Transverse colon (tissue), 4 donors: Measurements from ENCODE around the gene TREH. TPM values are rescaled to one million over a fixed set of nuclear protein-coding genes. Genes with fewer than 3 reads are reported as not detected.
"Not testable (repeated sequence)": the region's sequence is repeated elsewhere in the genome, so short reads cannot be mapped to it uniquely, and the experiment has no call there.

Experiments used
- DNase-seq: peaks from one replicate; pipeline ENCODE4 v3.0.0-alpha.2; 2019
- H3K27ac ChIP-seq, 4 donors: fragments of 200-600 bp; sonication (generic); 2 replicates each; pipeline ENCODE4 v1.5.1; 2016 to 2018; ENCODE audit warnings: inconsistent platforms in 4 of 4
- H3K27me3 ChIP-seq: fragments of 200-600 bp; sonication (generic); 2 replicates; pipeline ENCODE4 v1.5.1; 2017; ENCODE audit warnings: inconsistent platforms
- H3K36me3 ChIP-seq, 4 donors: fragments of 200-600 bp; sonication (generic); 2 replicates each; pipeline ENCODE4 v1.5.1; 2017 to 2019; ENCODE audit warnings: inconsistent platforms in 4 of 4
- H3K4me1 ChIP-seq, 4 donors: fragments of 200-600 bp; sonication (generic); 2 replicates each; pipeline ENCODE4 v1.5.1; 2017 to 2020; ENCODE audit warnings: inconsistent platforms in 4 of 4
- H3K4me3 ChIP-seq, 4 donors: fragments of 200-600 bp; sonication (generic); 1 replicate in 1 of 4; 2 replicates in 3 of 4; pipeline versions ENCODE4 v1.5.1 to v1.6.1; 2017 to 2019; ENCODE audit warnings: inconsistent platforms in 4 of 4
- H3K9me3 ChIP-seq, 2 donors: fragments of 200-600 bp; sonication (generic); 2 replicates each; pipeline ENCODE4 v1.5.1; 2017 to 2019; ENCODE audit warnings: inconsistent platforms in 2 of 2
- CTCF ChIP-seq, 5 experiments: fragments of 200-600 bp in 3 of 5; fragments of 450-650 bp in 2 of 5; sonication (generic) in 3 of 5; IDR thresholded peaks; 1 replicate in 2 of 5; 2 replicates in 3 of 5; pipeline ENCODE4 v1.5.1; 2016 to 2017; ENCODE audit warnings: antibody characterized with exemption in 5 of 5, inconsistent platforms in 3 of 5, mild to moderate bottlenecking in 2 of 5, moderate library complexity in 1 of 5
- EP300 ChIP-seq: sonication (generic); formaldehyde crosslinking; IDR thresholded peaks from one replicate; pipeline ENCODE4 v1.6.1; 2017; ENCODE audit warnings: antibody characterized with exemption, low read depth
- POLR2A ChIP-seq: fragments of 450-650 bp; IDR thresholded peaks from one replicate; pipeline ENCODE4 v1.6.1; 2016; ENCODE audit warnings: antibody characterized with exemption, mild to moderate bottlenecking, moderate library complexity
- POLR2AphosphoS5 ChIP-seq, 3 donors: sonication (generic); formaldehyde crosslinking; IDR thresholded peaks; one replicate each; pipeline ENCODE4 v1.6.1; 2016; ENCODE audit warnings: antibody characterized with exemption in 3 of 3
- WGBS, 2 donors: methylation state at CpG; one replicate each; pipeline ENCODE4 v1.1.5; 2018; ENCODE audit warnings: low coverage in 1 of 2; 5-methylcytosine and 5-hydroxymethylcytosine counted together
- in situ Hi-C, 4 donors: fragments of 200-750 bp; cut with MboI; loops; one replicate each; pipeline versions ENCODE4 v1.15.0 to v1.15.1; 2017; ENCODE audit warnings: low sequenced_read_pairs in 3 of 4, low pct_ligation_motif_present in 1 of 4, low pct_unique_long_range_greater_than_20kb in 1 of 4
- intact Hi-C: fragments of 100-400 bp; cut with DNase I; formaldehyde crosslinking; loops from one replicate; pipeline ENCODE4 v1.15.1; 2023; ENCODE audit warnings: low total_unique reads
- total RNA-seq, 4 donors: library from RNA; depleted of rRNA; stranded (reverse); fragments of >200 nt; gene quantifications; one replicate each; pipeline ENCODE4 v1.1.0, GENCODE V29; 2016

Gene TREH
- total RNA-seq, 4 donors from 2014 or later = 4.9 to 5.6 TPM; not detected in 2

GRCh38 chr11:118717733-118718132, 38.3 kb upstream of the TREH start:
- H3K9me3 ChIP-seq, H3K4me1 ChIP-seq, H3K36me3 ChIP-seq, H3K27me3 ChIP-seq, DNase-seq, in situ Hi-C loops, H3K4me3 ChIP-seq, intact Hi-C loops, H3K27ac ChIP-seq: not testable (repeated sequence)
- 63 to 83% methylated on average over 3 to 4 of the region's 4 CpGs for WGBS, 2 donors

- intact Hi-C loops, H3K4me3 ChIP-seq, H3K27me3 ChIP-seq, H3K9me3 ChIP-seq, DNase-seq, in situ Hi-C loops, H3K36me3 ChIP-seq, H3K4me1 ChIP-seq, H3K27ac ChIP-seq: not testable (repeated sequence)
- 89 to 100% methylated on average over 5 of the region's 6 CpGs for WGBS, 2 donors
Observed at GRCh38 chr11:118717221-118717620, 37.8 kb upstream of the TREH start.

- H3K27me3 ChIP-seq = no peaks in the 10 kb centered on the region
- in situ Hi-C loops = no loop called here
- H3K27ac ChIP-seq = peak overlapping the region in 1 of 4 donors; percentile 33
- TF ChIP-seq CTCF (IDR thresholded peaks at IDR 0.05) (no peak), POLR2AphosphoS5 (IDR thresholded peaks at IDR 0.05) (no peak), EP300 (no peak), POLR2A (no peak)
- H3K9me3 ChIP-seq = no peaks in the 10 kb centered on the region
- DNase-seq = no peak
- no peaks in the 10 kb centered on the region for H3K36me3 ChIP-seq
- no peak overlapping the region for H3K4me3 ChIP-seq
- peaks cover 0 to 7% (median 5%) of the 10 kb centered on the region in 4 donors for H3K4me1 ChIP-seq
- 31 to 40% methylated on average over 4 of the region's 4 CpGs for WGBS, 2 donors
- intact Hi-C loops = no loop called here
Observed at GRCh38 chr11:118715837-118716260, 36.4 kb upstream of the TREH start.

- peak overlapping the region in 1 of 4 donors; percentile 33 for H3K27ac ChIP-seq
- intact Hi-C loops = no loop called here
Observed at GRCh38 chr11:118715245-118715831, 35.9 kb upstream of the TREH start.

GRCh38 chr11:118714816-118715215, 35.4 kb upstream of the TREH start:
- TF ChIP-seq POLR2AphosphoS5 (IDR thresholded peaks at IDR 0.05) = no peak
- TF ChIP-seq POLR2A = no peak
- no peak overlapping the region for H3K27ac ChIP-seq
- no peaks in the 10 kb centered on the region for H3K36me3 ChIP-seq
- DNase-seq = no peak
- intact Hi-C loops (no loop called here), in situ Hi-C loops (no loop called here)
- no peaks in the 10 kb centered on the region for H3K9me3 ChIP-seq
- H3K27me3 ChIP-seq = no peaks in the 10 kb centered on the region
- peaks cover 0 to 7% (median 5%) of the 10 kb centered on the region in 4 donors for H3K4me1 ChIP-seq
- no peak overlapping the region for H3K4me3 ChIP-seq

More at GRCh38 chr11:118715245-118715831, 35.9 kb upstream of the TREH start:
- Histone ChIP-seq H3K36me3 (no peaks in the 10 kb centered on the region), H3K4me1 (peaks cover 0 to 7% (median 5%) of the 10 kb centered on the region in 4 donors), H3K9me3 (no peaks in the 10 kb centered on the region), H3K27me3 (no peaks in the 10 kb centered on the region), H3K4me3 (no peak overlapping the region)
- in situ Hi-C loops = no loop called here
- no peak for DNase-seq
- TF ChIP-seq POLR2AphosphoS5 (IDR thresholded peaks at IDR 0.05) (no peak), CTCF (IDR thresholded peaks at IDR 0.05) (no peak)
- 66 to 67% methylated on average over 1 to 5 of the region's 5 CpGs for WGBS, 2 donors

GRCh38 chr11:118714416-118714815, 35.0 kb upstream of the TREH start:
- DNase-seq, H3K27ac ChIP-seq, H3K36me3 ChIP-seq, H3K4me3 ChIP-seq, intact Hi-C loops, H3K4me1 ChIP-seq, H3K27me3 ChIP-seq, in situ Hi-C loops, H3K9me3 ChIP-seq: not testable (repeated sequence)
- 88% methylated on average over 5 of the region's 5 CpGs; no CpG with 5 or more reads in 1 of the 2 donors for WGBS, 2 donors
